Type B pancreatic cell (in vitro differentiated cells): Measurements from ENCODE around the gene DMXL1. TPM values are rescaled to one million over a fixed set of nuclear protein-coding genes. Genes with fewer than 3 reads are reported as not detected.

Experiments used
- DNase-seq: peaks from one replicate; pipeline ENCODE4 v3.0.0; 2021; ENCODE audit warnings: mixed read lengths; ENCODE audit not compliant: unreplicated experiment; ENCODE audit errors: extremely low spot score
- H3K27ac Mint-ChIP-seq: 2 replicates; pipeline ENCODE4 v1.8.0; 2021; ENCODE audit warnings: mild to moderate bottlenecking, mixed read lengths
- H3K27me3 Mint-ChIP-seq: 2 replicates; pipeline ENCODE4 v1.8.0; 2021; ENCODE audit warnings: mixed read lengths
- H3K36me3 Mint-ChIP-seq: 2 replicates; pipeline ENCODE4 v1.8.0; 2021; ENCODE audit warnings: mixed read lengths
- H3K4me1 Mint-ChIP-seq: one replicate; pipeline ENCODE4 v1.8.0; 2021; ENCODE audit warnings: mixed read lengths; ENCODE audit not compliant: unreplicated experiment
- H3K4me3 Mint-ChIP-seq: 2 replicates; pipeline ENCODE4 v1.8.0; 2021; ENCODE audit warnings: mild to moderate bottlenecking, mixed read lengths
- H3K9me3 Mint-ChIP-seq: 2 replicates; pipeline ENCODE4 v1.8.0; 2021; ENCODE audit warnings: mixed read lengths
- CTCF ChIP-seq: fragments of 200-600 bp; sonication (generic); conservative IDR thresholded peaks from 2 replicates; pipeline ENCODE4 v1.5.0; 2021; ENCODE audit warnings: antibody characterized with exemption, mild to moderate bottlenecking
- total RNA-seq: library from RNA; stranded (reverse); gene quantifications from 2 replicates; pipeline ENCODE4 v1.2.1, GENCODE V29; 2021; ENCODE audit warnings: low replicate concordance

Gene DMXL1
- total RNA-seq, 1 donor from 2014 or later, result 31.2 TPM

DNA sequence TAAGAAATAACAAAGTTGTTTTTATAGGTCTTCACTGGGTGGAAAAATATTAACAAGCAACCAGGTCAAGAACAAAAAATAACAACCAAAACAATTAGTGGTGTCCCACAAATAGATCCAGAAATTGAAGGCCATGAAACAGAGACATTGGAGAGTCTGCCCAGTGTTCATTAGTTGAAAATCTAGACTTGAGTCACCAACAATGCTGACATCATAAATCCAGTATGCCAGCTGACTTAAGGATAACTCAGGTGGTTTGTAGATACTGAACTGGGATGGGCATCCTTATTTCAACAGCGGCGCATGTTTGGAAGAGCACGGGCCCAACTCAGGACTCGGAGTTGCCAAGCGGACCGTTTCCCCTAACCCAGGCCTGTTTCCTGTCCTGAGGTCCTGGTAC, 204.3 kb downstream of the DMXL1 start:
- TF ChIP-seq CTCF, result no peak
- no peak overlapping the region for H3K4me3 Mint-ChIP-seq
- peaks cover 15% of the 10 kb centered on the region for H3K4me1 Mint-ChIP-seq
- no peaks in the 10 kb centered on the region for H3K27me3 Mint-ChIP-seq
- H3K9me3 Mint-ChIP-seq, result no peaks in the 10 kb centered on the region
- no peaks in the 10 kb centered on the region for H3K36me3 Mint-ChIP-seq
- H3K27ac Mint-ChIP-seq, result no peak overlapping the region
- no peak for DNase-seq

DNA sequence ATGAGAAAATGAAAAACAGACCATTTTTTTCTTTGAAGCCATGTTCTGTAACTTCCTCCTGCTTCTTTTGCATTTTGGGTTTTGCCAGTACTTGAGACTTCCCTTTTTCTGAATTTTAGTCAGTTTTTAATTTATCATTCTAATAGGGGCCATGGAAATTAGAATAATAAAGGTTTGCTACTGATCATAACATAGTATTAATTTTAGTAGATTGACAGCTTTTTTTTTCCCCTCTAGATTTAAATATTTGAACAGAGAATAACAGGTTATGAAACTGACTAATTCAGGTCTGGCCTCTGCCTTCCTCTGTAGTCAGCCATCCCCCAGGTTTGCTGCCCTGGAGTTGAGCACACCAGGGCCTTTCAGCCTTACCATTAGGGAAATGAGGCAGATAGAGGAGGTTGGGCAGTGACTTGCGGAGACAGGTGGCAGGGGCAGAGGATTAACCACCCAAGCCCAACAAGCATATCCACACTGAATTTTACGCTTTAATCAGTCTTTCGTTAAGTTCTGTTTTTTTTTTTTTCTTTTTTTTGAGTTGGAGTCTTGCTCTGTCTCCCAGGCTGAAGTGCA, 204.8 kb downstream of the DMXL1 start:
- H3K9me3 Mint-ChIP-seq, result no peaks in the 10 kb centered on the region
- no peak overlapping the region for H3K27ac Mint-ChIP-seq
- no peak for TF ChIP-seq CTCF
- H3K4me1 Mint-ChIP-seq, result peaks cover 13% of the 10 kb centered on the region
- no peak overlapping the region for H3K4me3 Mint-ChIP-seq
- H3K27me3 Mint-ChIP-seq, result no peaks in the 10 kb centered on the region
- no peaks in the 10 kb centered on the region for H3K36me3 Mint-ChIP-seq
- no peak for DNase-seq

DNA sequence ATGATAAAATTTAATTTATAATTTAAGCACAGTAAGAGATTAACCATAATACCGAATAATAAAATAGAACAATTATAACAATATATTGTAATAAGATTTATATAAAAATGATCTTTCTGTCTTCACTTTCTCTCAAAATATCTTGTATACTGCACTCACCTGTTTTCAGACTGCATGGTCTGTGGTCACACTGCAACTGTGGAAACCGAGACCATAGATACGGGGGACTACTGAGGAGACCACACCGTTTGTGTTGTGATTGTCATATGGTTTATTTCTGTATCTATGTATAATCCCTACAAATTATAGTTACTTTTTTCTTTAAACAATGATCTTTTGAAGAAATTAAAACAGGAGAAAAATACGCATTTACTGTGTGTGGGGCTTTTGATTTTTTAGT, 206.1 kb downstream of the DMXL1 start:
- TF ChIP-seq CTCF, result no peak
- H3K27me3 Mint-ChIP-seq, result no peaks in the 10 kb centered on the region
- no peaks in the 10 kb centered on the region for H3K36me3 Mint-ChIP-seq
- peaks cover 13% of the 10 kb centered on the region for H3K4me1 Mint-ChIP-seq
- DNase-seq, result no peak
- H3K27ac Mint-ChIP-seq, result no peak overlapping the region
- H3K9me3 Mint-ChIP-seq, result no peaks in the 10 kb centered on the region
- H3K4me3 Mint-ChIP-seq, result no peak overlapping the region

GRCh38 chr5:119279093-119279492, 208.2 kb downstream of the DMXL1 start:
- DNase-seq, result no peak
- Mint-ChIP-seq H3K4me3 (no peak overlapping the region), H3K4me1 (peaks cover 4% of the 10 kb centered on the region), H3K27me3 (no peaks in the 10 kb centered on the region), H3K36me3 (no peaks in the 10 kb centered on the region), H3K9me3 (no peaks in the 10 kb centered on the region), H3K27ac (no peak overlapping the region)
- no peak for TF ChIP-seq CTCF

DNA sequence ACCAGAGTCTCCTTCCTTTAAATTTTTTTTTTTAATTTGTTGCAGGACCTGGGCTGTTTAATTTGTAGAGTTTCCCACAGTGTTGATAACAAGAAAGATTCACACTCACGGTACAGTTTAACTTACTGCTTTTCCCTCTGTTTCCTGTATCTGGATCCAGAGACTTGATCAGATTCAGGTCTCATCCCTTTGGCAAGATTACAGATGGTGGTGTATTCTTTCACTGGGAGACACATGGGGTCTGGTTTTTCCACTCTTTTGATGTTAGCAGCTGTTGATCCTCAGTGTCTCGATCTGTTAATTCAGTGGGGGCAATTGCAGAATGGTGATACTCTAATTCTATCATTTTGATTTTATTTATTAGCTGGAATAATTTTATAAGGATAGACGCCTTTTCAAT, 209.5 kb downstream of the DMXL1 start:
- no peaks in the 10 kb centered on the region for H3K4me1 Mint-ChIP-seq
- H3K27ac Mint-ChIP-seq, result no peak overlapping the region
- DNase-seq, result no peak
- no peaks in the 10 kb centered on the region for H3K27me3 Mint-ChIP-seq
- TF ChIP-seq CTCF, result no peak
- no peaks in the 10 kb centered on the region for H3K36me3 Mint-ChIP-seq
- H3K9me3 Mint-ChIP-seq, result no peaks in the 10 kb centered on the region
- H3K4me3 Mint-ChIP-seq, result no peak overlapping the region

GRCh38 chr5:119282628-119283027, 211.7 kb downstream of the DMXL1 start:
- Mint-ChIP-seq H3K4me3 (no peak overlapping the region), H3K27ac (no peak overlapping the region), H3K27me3 (no peaks in the 10 kb centered on the region), H3K4me1 (peaks cover 7% of the 10 kb centered on the region), H3K36me3 (no peaks in the 10 kb centered on the region), H3K9me3 (no peaks in the 10 kb centered on the region)
- TF ChIP-seq CTCF, result no peak
- DNase-seq, result no peak
